NCI-H69 (cell line): ENCODE data around the gene SFI1.

Experiments
- DNase-seq: peaks from one replicate; lab custom pipeline; 2025; lab: John Stamatoyannopoulos, UW

SFI1 gene

GRCh38 chr22:31595271-31595670, 98.9 kb downstream of the SFI1 start:
- DNase-seq = no peak

GRCh38 chr22:31602259-31602952, 106.1 kb downstream of the SFI1 start:
- DNase-seq = no peak

- DNase-seq = no peak
Measured at GRCh38 chr22:31603081-31603525, 106.8 kb downstream of the SFI1 start.

- no peak for DNase-seq
Measured at GRCh38 chr22:31603574-31603973, 107.2 kb downstream of the SFI1 start.

GRCh38 chr22:31604137-31604705, 107.9 kb downstream of the SFI1 start:
- no peak for DNase-seq

DNA sequence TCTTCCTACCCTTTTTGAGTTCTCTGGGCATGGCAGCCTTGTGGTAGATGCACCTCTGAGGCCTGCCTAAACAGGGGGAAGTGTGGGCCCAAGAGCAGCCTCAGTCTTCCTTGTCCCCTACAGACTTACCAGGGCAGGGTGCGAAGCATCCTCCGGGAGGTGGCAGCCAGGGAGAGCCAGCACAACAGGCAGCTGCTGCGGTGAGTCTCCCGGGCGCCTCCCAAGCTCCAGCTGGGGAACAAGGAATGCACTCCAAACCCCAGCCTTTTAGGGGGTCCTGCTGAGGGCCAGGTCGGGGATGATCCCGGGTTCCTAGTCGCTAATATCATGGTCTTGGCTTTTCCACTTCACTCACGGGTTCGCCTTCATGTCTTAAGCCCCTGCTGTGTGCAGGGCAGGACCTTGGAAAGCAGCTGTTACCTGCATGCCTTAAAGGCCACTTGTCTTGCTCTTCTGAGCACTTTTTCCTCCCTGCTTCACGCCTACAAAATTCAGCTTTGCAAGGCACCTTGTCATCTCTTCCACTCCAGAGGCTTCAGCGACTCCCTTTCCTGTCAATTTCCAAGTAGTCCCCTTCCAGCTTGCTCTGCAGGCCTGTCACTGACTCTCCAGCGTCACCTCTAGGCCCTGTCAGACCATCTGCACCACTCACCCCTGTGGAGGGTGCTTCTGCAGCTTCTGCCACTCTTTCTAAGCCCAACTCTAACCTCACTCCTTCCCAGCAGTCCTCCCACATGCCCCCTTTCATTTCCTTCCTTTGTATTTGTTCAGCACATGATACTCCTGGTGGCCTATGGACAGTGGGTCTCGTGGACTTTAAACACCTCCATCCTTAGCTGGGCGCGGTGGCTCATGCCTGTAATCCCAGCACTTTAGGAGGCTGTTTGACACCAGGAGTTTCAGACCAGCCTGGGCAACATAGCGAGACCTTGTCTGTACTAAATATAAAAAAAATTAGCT, 108.7 kb downstream of the SFI1 start:
- no peak for DNase-seq

DNA sequence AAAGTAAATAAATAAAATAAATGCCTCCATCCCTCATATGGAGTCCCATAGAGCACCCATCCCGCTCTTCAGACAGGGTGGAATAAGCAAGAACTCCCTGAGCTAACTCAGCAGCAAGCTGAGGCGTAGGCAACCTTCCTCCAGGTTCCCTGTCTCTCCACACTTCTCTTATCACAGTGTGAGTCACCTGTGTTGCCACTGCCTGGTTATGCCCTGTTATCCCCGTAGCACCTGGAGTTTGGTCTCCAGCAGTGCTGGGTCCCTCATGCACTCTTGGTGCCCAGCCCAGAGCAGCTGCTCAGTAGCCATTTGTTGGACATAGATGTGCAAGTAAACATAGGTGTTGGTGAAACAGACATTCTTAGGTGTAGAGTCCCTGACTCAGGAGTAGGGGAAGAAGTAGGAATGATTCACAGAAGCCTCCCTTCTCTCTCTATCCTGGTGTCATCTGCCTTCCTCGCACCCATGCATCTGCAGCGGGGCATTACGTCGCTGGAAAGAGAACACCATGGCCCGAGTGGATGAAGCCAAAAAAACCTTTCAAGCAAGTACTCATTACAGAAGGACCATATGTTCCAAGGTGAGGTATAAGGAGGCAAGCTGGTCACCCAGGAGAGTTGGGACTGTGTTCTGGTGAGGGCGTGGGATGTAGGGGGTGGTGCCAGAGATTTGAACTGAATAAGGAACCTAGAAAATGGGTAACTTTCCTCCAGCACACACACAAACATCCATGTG, 109.7 kb downstream of the SFI1 start:
- no peak for DNase-seq

DNA sequence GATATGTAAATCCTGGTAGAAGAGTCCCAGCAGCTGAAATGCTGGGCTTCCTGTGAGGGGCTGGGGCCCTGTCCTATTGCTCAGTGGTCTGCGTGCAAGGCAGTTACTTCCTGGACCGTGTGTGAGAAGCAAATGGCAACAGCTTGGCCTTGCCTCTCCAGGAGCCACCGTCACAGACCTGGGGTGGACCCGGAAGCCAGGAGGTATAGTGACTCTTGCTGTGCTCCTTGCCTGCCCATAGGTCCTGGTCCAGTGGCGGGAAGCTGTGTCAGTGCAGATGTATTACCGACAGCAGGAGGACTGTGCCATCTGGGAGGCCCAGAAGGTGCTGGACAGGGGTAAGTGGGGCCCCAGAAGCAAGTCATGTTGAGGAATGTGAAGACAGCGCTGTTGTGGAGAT, 111.4 kb downstream of the SFI1 start:
- no peak for DNase-seq

GRCh38 chr22:31609716-31610115, 113.4 kb downstream of the SFI1 start:
- no peak for DNase-seq

DNA sequence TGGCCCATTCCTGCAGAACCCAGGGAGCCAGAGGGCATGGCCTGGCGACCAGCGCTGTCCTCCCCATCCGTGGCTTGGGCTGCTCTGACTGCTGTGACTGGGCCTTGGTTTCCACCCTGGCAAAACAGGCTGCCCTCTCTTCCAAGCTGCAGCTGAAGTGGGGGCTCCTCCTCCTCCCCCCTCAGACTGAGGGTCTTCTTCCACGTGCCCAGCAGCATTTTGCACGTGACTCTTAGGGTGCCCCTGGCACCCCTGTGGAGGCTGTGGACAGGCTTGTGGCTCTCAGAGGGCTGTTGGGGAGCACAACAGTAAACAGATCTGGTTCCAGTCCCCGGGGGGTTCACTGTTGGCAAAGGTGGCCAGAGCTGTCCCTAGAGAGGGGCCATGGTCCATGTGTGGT, 114.3 kb downstream of the SFI1 start:
- no peak for DNase-seq

- DNase-seq = no peak
Measured at GRCh38 chr22:31611061-31611760, 114.9 kb downstream of the SFI1 start.

GRCh38 chr22:31612891-31613285, 116.6 kb downstream of the SFI1 start:
- no peak for DNase-seq

DNA sequence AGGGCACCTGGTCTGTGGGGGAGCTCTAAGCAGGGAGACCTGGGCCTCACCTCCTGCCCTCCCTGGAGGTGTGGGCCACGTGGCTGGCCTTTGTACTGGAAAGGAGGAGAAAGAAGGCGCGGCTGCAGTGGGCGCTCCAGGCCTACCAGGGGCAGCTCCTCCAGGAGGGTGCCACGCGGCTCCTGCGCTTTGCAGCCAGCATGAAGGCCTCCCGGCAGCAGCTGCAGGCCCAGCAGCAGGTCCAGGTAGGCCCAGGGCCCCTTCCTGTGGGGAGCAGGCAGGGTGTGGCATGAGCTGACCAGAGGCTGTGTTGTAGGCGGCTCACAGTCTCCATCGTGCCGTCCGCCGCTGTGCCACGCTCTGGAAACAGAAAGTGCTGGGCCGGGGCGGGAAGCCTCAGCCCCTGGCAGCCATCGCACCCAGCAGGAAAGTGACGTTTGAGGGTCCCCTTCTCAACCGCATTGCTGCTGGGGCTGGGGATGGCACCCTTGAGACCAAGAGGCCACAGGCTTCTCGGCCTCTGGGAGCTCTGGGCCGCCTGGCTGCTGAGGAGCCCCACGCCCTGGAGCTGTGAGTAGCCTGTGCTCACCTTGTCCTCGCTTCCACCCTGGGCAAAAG, 117.1 kb downstream of the SFI1 start:
- DNase-seq = no peak

- no peak for DNase-seq
Measured at GRCh38 chr22:31613904-31614296, 117.6 kb downstream of the SFI1 start.

DNA sequence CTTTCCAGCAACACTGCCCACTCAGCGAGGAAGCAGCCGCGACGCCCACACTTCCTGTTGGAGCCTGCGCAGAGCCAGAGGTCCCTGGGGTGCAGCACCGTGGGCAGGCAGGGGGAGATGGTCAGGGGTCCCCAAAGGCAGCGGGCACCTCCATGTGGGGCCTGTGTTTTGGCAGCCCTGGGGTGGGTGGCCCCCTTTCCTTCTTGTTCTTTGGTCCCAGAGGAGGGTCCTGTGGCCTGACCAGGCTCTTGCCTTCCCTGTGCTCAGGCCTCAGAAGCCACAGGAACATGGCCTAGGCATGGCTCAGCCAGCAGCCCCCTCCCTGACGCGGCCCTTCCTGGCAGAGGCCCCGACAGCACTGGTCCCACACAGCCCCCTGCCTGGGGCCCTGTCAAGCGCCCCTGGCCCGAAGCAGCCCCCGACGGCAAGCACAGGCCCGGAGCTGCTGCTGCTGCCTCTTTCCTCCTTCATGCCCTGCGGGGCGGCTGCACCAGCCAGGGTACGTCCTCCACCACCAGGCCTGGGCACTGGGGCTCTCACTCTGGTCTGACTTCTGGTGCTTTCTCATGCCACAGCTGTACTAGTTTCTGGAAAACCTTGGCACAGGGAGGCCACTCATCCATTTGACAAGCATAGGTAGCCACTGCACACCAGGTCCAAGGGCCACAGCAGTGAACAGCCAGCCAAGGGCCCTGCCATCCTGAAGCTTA, 118.6 kb downstream of the SFI1 start:
- no peak for DNase-seq

DNA sequence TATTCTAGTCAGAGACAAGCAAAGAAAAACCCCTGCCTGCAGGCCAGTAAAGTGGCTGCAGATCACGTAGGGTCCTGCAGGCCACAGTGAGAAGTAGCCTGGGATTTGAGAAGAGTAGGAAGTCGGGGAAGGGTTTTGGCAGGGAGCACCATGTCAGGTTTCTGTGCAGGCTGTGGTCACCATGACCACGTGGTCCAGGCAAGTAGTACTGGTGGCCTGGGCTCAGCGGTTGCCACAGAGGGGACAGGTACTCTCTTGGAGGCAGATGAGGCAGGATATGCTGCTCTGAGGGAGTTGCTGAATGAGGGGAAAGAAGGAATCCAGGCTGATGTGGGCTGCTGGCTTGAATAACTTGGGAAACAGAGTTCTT, 119.1 kb downstream of the SFI1 start:
- DNase-seq = no peak

DNA sequence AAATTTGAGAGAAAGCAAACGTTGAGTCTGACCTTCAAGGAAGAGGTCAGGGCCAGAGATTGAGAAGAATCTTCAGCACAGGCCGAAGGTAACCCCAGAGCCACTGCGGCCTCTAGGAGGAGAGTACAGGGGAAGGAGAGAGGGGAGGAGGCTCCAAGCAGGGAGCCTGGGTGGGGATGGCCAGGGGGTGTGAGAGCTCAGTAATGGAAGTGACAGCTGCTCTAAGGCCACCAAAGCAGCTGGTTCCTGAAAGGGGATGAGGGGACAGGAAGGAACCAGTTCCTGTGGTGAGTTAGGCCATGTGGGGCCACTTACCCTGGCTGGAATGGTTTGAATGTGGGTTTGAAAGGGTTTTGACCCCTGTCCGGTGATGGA, 119.6 kb downstream of the SFI1 start:
- DNase-seq = peak; percentile 39

GRCh38 chr22:31616315-31616980, 120.1 kb downstream of the SFI1 start:
- no peak for DNase-seq

DNA sequence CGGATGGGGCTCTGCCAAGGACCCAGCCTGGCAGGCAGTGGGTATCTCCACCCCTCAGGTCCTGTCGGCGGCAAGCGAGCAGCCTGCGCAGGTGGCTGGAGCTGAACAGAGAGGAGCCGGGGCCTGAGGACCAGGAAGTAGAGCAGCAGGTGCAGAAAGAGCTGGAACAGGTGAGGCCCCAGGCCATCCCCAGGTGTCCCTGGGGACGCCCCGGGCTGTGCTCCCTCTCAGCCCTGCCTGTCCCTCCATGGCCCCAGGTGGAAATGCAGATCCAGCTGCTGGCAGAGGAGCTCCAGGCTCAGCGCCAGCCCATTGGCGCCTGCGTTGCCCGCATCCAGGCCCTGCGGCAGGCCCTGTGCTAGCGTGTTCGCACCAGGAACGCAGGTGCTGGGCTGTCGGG, 121.7 kb downstream of the SFI1 start:
- DNase-seq = peak; percentile 92
